Astrocyte of the spinal cord (primary cell): ENCODE results near the gene PPP6C.
"Not testable (repeated sequence)": the region's sequence is repeated elsewhere in the genome, so short reads cannot be mapped to it uniquely, and the experiment has no call there.

Experiments
- DNase-seq: peaks from one replicate; pipeline ENCODE4 v3.0.0; 2011; ENCODE audit warnings: low read depth, low spot score
- H3K4me3 ChIP-seq: 2 replicates; pipeline ENCODE4 v1.5.1; 2011; ENCODE audit warnings: low read depth, mild to moderate bottlenecking, low read length, moderate library complexity
- CTCF ChIP-seq: IDR thresholded peaks from 2 replicates; pipeline ENCODE4 v1.5.1; 2012; ENCODE audit warnings: low read depth, mild to moderate bottlenecking, low read length, inconsistent platforms
- in situ Hi-C: cut with HindIII; loops from 2 replicates; pipeline ENCODE4 v1.10.0; 2017; ENCODE audit warnings: low sequenced_read_pairs

Gene PPP6C

GRCh38 chr9:125176636-125177035 is 13.0 kb downstream of the PPP6C start:
- no peak for DNase-seq
- TF ChIP-seq CTCF = no peak
- in situ Hi-C loops = no loop called here
- no peak overlapping the region for H3K4me3 ChIP-seq

GRCh38 chr9:125172031-125172755 is 17.4 kb downstream of the PPP6C start:
- no peak overlapping the region for H3K4me3 ChIP-seq
- no peak for TF ChIP-seq CTCF
- in situ Hi-C loops = no loop called here
- no peak for DNase-seq

- TF ChIP-seq CTCF = no peak
- DNase-seq = no peak
- H3K4me3 ChIP-seq = no peak overlapping the region
- in situ Hi-C loops = no loop called here
Observed at GRCh38 chr9:125169895-125170294, 19.7 kb downstream of the PPP6C start.

GRCh38 chr9:125166762-125167161 is 22.8 kb downstream of the PPP6C start:
- in situ Hi-C loops = no loop called here
- no peak for TF ChIP-seq CTCF
- DNase-seq = no peak
- H3K4me3 ChIP-seq = no peak overlapping the region

GRCh38 chr9:125162891-125163290 is 26.7 kb downstream of the PPP6C start:
- in situ Hi-C loops, DNase-seq, H3K4me3 ChIP-seq: not testable (repeated sequence)

GRCh38 chr9:125161284-125161918 is 28.2 kb downstream of the PPP6C start:
- H3K4me3 ChIP-seq = no peak overlapping the region
- no peak for TF ChIP-seq CTCF
- in situ Hi-C loops = no loop called here
- no peak for DNase-seq

- H3K4me3 ChIP-seq = no peak overlapping the region
- in situ Hi-C loops = no loop called here
- TF ChIP-seq CTCF = no peak
- DNase-seq = no peak
Observed at GRCh38 chr9:125160750-125161149, 28.9 kb downstream of the PPP6C start.
